Measurements from ENCODE around the gene TRIM54. TPM values are rescaled to one million over a fixed set of nuclear protein-coding genes. Genes with fewer than 3 reads are reported as not detected.

Gene TRIM54
- total and polyA plus RNA-seq, 4 donors, result 0.03 TPM; not detected in 3

DNA sequence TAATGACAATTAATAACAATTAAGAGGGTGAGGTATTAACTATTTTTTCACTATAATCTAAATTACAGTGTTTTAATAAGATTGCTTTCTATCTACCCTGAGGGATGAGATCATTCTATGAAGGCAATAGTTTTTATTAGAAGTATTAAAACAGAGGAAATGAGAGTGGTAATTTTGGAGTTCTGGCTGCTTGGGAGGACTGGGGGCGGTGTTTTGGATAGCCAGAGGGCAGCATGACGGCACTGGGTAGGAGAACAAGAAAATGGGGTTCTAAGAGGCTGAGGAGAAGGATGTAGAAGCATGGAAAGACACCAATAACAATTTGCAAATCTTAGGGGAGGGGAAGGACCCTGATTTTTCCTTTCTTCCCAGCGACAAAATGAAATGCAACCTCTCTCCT, 12.1 kb upstream of the TRIM54 start:
- H3K27me3 ChIP-seq (ENCODE audit: control insufficient read depth in 4 of 4, insufficient read depth in 4 of 4, low read length in 3 of 4), result peaks cover 0 to 3% (median under 1%) of the 10 kb centered on the region in 4 donors
- no peak overlapping the region for H3K4me3 ChIP-seq (ENCODE audit: low read depth in 1 of 3, low read length in 3 of 3)
- no peak overlapping the region for H3K9ac ChIP-seq (ENCODE audit: low read depth in 1 of 2, low read length in 2 of 2)
- 83% methylated on average over 3 of the region's 3 CpGs for WGBS
- no peak for DNase-seq (ENCODE audit: low spot score)
- no peaks in the 10 kb centered on the region for H3K9me3 ChIP-seq (ENCODE audit: control insufficient read depth in 4 of 4, low read length in 3 of 4)
- H3K27ac ChIP-seq (ENCODE audit: low read depth in 1 of 2, low read length in 2 of 2), result no peak overlapping the region
- no peak for TF ChIP-seq EGR1 (IDR thresholded peaks at IDR 0.05; ENCODE audit: low read depth in 2 of 2)
- TF ChIP-seq REST (IDR thresholded peaks at IDR 0.05), result no peak
- TF ChIP-seq NR2F2 (IDR thresholded peaks at IDR 0.05), result no peak
- no peak for TF ChIP-seq RXRA (IDR thresholded peaks at IDR 0.05)
- no peak for TF ChIP-seq CTCF (IDR thresholded peaks at IDR 0.05; ENCODE audit: low read depth, low read length, missing input control)
- TF ChIP-seq JUND (IDR thresholded peaks at IDR 0.05), result no peak
- no peak for TF ChIP-seq HNF4A (conservative IDR thresholded peaks at IDR 0.05)
- TF ChIP-seq RAD21 (IDR thresholded peaks at IDR 0.05), result no peak
- no peak for TF ChIP-seq HNF4G (IDR thresholded peaks at IDR 0.05)
- no peak for TF ChIP-seq SP1 (IDR thresholded peaks at IDR 0.05)
- no peak for TF ChIP-seq FOXA1 (IDR thresholded peaks at IDR 0.05)
- no peak for TF ChIP-seq GABPA (IDR thresholded peaks at IDR 0.05 in 1 of 2, conservative IDR thresholded peaks at IDR 0.05 in 1 of 2)
- TF ChIP-seq, protein P1, sequence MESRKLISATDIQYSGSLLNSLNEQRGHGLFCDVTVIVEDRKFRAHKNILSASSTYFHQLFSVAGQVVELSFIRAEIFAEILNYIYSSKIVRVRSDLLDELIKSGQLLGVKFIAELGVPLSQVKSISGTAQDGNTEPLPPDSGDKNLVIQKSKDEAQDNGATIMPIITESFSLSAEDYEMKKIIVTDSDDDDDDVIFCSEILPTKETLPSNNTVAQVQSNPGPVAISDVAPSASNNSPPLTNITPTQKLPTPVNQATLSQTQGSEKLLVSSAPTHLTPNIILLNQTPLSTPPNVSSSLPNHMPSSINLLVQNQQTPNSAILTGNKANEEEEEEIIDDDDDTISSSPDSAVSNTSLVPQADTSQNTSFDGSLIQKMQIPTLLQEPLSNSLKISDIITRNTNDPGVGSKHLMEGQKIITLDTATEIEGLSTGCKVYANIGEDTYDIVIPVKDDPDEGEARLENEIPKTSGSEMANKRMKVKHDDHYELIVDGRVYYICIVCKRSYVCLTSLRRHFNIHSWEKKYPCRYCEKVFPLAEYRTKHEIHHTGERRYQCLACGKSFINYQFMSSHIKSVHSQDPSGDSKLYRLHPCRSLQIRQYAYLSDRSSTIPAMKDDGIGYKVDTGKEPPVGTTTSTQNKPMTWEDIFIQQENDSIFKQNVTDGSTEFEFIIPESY (IDR thresholded peaks at IDR 0.05), result no peak
- TF ChIP-seq ATF3 (IDR thresholded peaks at IDR 0.05), result no peak
- TF ChIP-seq MAX (IDR thresholded peaks at IDR 0.05), result no peak
- TF ChIP-seq TAF1 (conservative IDR thresholded peaks at IDR 0.05), result no peak
- TF ChIP-seq FOXA2 (IDR thresholded peaks at IDR 0.05), result no peak
- no peak for TF ChIP-seq YY1 (IDR thresholded peaks at IDR 0.05)
- no peaks in the 10 kb centered on the region for H3K36me3 ChIP-seq (ENCODE audit: control insufficient read depth in 4 of 4, insufficient read depth in 3 of 4, low read depth in 1 of 4, low read length in 3 of 4)
- H3K4me1 ChIP-seq (ENCODE audit: control insufficient read depth in 4 of 4, insufficient read depth in 4 of 4, low read length in 3 of 4), result peaks cover 0 to under 1% (median under 1%) of the 10 kb centered on the region in 4 donors
